IPS-15b (cell line): Measurements from ENCODE around the gene CYFIP2.

Experiments
- H3K27me3 ChIP-seq: one replicate; pipeline ENCODE4 v1.6.1; 2013; ENCODE audit warnings: low read length; ENCODE audit not compliant: control insufficient read depth, insufficient read depth
- H3K36me3 ChIP-seq: one replicate; pipeline ENCODE4 v1.6.1; 2013; ENCODE audit warnings: low read length; ENCODE audit not compliant: control insufficient read depth, insufficient read depth
- H3K4me1 ChIP-seq: one replicate; pipeline ENCODE4 v1.6.1; 2013; ENCODE audit warnings: mild to moderate bottlenecking, low read length; ENCODE audit not compliant: control insufficient read depth, insufficient read depth
- H3K4me3 ChIP-seq: one replicate; pipeline ENCODE4 v1.5.1; 2013; ENCODE audit warnings: low read depth, low read length
- H3K9ac ChIP-seq: one replicate; pipeline ENCODE4 v1.6.1; 2013; ENCODE audit warnings: low read depth, mild to moderate bottlenecking, low read length
- H3K9me3 ChIP-seq: one replicate; pipeline ENCODE4 v1.6.1; 2013; ENCODE audit warnings: mild to moderate bottlenecking, low read length; ENCODE audit not compliant: control insufficient read depth, insufficient read depth

The CYFIP2 gene

DNA sequence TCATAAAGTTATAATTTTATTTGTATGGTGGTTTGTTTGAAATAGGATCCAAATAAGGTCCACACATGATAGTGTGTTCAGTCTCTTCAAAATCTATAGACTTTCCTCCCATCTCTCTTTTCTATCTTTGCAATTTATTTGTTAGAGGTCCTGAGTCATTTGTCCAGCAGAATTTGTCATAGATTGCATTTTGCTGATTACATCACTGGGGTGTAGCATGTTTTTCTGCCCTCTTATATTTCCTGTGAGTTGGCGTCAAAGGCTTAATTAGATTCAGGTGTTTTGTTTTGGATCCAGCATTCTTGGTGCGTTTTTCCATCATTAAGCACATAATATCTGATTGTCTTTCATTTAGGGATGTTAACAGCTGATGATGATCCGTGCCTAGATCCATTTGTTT, 15.0 kb downstream of the CYFIP2 start:
- Histone ChIP-seq H3K4me3 (no peak overlapping the region), H3K36me3 (no peaks in the 10 kb centered on the region), H3K9me3 (no peaks in the 10 kb centered on the region), H3K27me3 (no peaks in the 10 kb centered on the region), H3K4me1 (no peaks in the 10 kb centered on the region), H3K9ac (no peak overlapping the region)

DNA sequence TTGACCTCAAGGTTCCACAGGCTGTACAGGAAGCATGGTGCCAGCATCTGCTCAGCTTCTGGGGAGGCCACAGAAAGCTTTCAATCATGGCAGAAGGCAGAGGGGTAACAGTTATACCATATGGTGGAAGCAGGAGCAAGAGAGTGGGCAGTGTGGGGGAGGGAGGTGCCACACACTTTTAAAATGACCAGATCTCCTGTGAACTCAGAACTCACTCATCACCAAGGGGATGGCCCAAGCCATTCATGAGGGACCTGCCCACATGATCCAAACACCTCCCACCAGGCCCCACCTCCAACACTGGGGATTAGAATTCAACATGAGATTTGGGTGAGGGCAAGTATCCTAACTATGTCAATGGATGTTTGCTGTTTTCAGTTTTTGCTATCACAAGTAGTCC, 16.2 kb downstream of the CYFIP2 start:
- Histone ChIP-seq H3K4me3 (no peak overlapping the region), H3K9ac (no peak overlapping the region), H3K36me3 (no peaks in the 10 kb centered on the region), H3K27me3 (no peaks in the 10 kb centered on the region), H3K4me1 (no peaks in the 10 kb centered on the region), H3K9me3 (no peaks in the 10 kb centered on the region)

DNA sequence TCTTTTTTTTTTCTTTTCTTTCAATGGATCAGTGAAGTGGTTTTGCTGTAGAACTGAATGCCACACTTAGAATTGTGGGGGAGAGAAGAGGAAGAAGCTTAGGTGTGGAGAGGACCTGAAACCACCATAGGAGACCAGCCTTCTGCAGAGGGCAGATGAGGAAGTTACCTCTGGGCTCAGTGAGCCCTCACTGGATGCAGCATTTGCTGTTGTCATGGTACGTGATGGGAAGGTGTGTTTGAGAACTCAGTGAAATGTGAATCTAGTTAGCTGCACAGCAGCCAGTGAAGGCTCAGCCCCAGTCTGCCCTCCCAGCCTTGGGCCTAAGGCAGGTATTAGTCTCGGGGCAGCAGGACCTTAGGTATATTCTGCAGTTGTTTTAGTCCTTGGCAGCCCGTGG, 17.5 kb downstream of the CYFIP2 start:
- no peak overlapping the region for H3K9ac ChIP-seq
- H3K4me1 ChIP-seq = no peaks in the 10 kb centered on the region
- H3K36me3 ChIP-seq = peaks cover 2% of the 10 kb centered on the region
- no peak overlapping the region for H3K4me3 ChIP-seq
- H3K9me3 ChIP-seq = no peaks in the 10 kb centered on the region
- H3K27me3 ChIP-seq = no peaks in the 10 kb centered on the region

DNA sequence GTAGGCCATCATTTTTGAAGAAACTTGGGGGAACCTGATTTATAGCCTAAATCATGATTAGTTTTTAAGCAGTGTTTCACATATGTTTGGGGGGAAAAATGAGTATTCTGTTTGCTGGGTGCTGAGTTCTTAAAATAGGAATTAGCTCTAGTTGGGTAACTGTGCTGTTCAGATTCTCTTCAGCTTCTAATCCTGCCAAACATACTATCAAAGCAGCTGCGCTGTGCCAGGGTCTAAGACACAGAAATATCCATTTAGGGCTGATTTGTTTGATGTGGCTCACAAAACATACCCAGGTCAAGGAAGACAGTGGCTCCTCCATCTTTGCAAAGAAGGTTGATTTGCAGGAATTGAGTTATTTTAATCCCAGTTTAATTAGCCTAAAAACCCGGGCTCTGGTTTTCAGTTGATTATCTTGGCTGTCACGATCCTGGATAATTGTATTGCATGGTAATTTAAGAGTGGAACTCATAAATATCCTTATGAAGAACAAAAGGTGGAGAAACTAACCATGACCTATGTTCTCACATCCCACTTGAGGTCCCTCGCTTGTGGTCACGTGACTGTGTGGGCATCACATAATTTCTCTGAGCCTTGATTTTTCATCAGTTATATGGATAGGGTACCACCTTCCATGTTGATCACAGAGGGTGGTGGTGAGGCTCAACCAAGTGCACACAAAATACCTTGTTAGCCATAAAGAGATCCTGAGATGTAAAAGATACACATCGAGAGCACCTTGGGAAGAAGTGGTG, 18.7 kb downstream of the CYFIP2 start:
- peaks cover 2% of the 10 kb centered on the region for H3K36me3 ChIP-seq
- no peaks in the 10 kb centered on the region for H3K4me1 ChIP-seq
- no peak overlapping the region for H3K4me3 ChIP-seq
- H3K9me3 ChIP-seq = no peaks in the 10 kb centered on the region
- H3K9ac ChIP-seq = no peak overlapping the region
- H3K27me3 ChIP-seq = no peaks in the 10 kb centered on the region

DNA sequence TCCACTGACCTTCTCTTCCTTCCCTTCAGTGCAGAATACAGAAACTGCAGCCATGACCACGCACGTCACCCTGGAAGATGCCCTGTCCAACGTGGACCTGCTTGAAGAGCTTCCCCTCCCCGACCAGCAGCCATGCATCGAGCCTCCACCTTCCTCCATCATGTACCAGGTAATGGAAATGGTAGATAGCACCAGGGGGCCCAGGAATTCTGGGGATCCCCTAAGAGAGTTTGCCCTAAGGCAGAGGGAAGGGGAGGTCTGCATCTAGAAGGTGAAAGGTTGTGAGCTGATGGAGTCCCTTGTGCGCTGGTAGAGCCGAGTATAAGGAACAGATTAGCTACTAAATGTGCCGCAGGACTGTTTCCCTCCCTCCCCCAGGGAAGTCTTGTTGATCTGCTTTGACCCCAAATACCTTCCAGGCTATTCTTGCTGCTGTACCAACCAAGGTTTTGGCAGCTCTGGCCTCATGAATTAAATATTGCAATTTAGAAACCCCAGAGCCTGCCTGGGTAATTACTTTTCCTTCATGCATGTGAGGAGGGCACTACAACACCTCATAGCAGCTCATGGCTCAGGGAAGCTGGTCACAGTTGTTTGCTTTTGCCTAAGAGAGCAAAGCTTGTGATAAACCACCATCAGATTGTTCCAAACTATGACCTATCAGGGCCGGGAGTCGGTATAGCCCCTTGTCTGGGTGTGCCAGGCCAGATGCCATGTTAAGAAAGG, 19.6 kb downstream of the CYFIP2 start:
- Histone ChIP-seq H3K4me3 (no peak overlapping the region), H3K4me1 (no peaks in the 10 kb centered on the region), H3K27me3 (no peaks in the 10 kb centered on the region), H3K9me3 (no peaks in the 10 kb centered on the region), H3K9ac (no peak overlapping the region), H3K36me3 (peaks cover 5% of the 10 kb centered on the region)

DNA sequence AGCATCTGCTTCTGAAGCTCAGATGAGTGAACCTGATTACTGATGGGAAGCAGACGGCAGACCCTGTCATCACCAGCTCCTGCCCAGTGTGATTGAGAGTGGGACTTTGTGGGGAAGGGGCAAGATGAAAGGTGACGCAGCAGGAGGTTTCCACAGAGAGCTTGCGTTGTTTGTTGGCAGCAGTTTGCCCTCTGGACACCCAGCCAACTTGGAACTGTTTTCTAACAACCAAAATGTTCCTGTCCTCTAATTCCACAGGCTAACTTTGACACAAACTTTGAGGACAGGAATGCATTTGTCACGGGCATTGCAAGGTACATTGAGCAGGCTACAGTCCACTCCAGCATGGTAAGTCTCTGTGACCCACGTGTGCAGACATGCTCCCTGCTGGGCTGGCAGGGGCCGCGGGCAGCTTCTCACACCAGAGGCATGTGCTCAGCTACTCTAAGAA, 20.9 kb downstream of the CYFIP2 start:
- H3K9me3 ChIP-seq = no peaks in the 10 kb centered on the region
- no peak overlapping the region for H3K4me3 ChIP-seq
- no peaks in the 10 kb centered on the region for H3K27me3 ChIP-seq
- no peaks in the 10 kb centered on the region for H3K4me1 ChIP-seq
- no peak overlapping the region for H3K9ac ChIP-seq
- peaks cover 5% of the 10 kb centered on the region for H3K36me3 ChIP-seq

DNA sequence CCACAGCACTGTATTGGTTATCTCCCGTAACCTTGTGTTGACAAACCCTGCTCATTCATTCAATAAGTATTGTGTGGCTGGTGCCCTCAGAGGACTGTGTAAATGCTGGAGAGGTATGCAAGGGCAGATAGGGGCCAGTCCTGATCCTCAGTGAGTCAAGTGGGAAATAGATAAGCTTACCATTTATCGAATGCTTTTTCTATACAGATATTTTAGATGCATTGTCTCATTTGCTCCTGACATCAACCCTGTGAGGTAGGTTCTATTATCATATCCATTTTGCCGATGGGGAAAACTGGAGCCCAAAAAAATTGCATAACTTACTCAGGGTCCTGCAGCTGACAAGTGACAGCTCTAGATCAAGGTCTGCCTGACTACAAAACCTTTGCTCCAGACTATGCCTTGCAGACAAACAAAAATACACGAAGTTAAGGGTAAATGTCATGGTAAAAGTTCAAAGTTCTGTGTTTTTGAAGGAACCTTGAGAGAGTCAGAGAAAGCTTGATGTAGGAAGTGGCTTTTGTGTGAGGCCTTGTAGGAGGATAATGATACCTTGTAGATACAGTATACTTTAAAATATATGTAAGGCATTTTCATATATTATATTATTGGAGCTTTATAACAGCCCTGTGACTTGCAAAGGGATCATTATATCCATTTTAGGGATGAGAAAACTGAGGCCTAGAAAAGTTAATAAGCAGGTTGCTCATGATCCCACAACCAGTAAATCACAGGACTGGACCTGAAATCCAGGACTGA, 22.7 kb downstream of the CYFIP2 start:
- H3K36me3 ChIP-seq = peaks cover 5% of the 10 kb centered on the region
- no peaks in the 10 kb centered on the region for H3K4me1 ChIP-seq
- no peak overlapping the region for H3K9ac ChIP-seq

DNA sequence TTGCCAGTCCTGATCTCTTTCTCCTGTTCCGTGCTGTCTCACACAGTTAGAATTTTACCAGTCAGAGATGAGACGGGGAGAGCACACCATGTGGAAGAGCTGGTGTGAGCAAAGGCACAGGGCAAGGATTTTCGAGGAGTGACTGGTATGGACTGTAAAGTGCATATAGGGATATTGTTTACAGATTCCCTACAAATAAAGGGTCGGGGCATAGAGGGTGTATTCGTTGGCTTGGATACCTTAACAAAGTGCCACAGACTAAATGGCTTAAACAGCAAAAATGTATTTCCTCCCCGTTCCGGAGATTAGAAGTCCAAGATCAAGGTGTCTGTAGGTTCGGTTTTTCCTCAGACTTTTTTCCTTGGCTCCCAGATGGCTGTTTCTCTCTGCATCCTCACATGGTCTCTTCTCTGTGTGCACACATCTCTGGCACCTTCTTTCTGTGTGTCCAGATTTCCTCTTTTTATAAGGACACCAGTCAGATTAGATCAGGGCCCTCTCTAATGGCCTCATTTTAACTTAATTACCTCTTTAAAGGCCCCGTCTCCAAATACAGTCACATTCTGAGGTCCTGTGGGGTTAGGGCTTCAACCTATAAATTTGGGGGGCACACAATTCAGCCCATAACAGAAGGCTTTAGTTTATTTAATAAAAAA, 23.4 kb downstream of the CYFIP2 start:
- Histone ChIP-seq H3K4me1 (no peaks in the 10 kb centered on the region), H3K36me3 (peaks cover 5% of the 10 kb centered on the region), H3K27me3 (no peaks in the 10 kb centered on the region), H3K9me3 (no peaks in the 10 kb centered on the region), H3K9ac (no peak overlapping the region), H3K4me3 (no peak overlapping the region)

More for the DNA sequence above, 22.7 kb downstream of the CYFIP2 start:
- no peak overlapping the region for H3K4me3 ChIP-seq
- no peaks in the 10 kb centered on the region for H3K27me3 ChIP-seq
- no peaks in the 10 kb centered on the region for H3K9me3 ChIP-seq

DNA sequence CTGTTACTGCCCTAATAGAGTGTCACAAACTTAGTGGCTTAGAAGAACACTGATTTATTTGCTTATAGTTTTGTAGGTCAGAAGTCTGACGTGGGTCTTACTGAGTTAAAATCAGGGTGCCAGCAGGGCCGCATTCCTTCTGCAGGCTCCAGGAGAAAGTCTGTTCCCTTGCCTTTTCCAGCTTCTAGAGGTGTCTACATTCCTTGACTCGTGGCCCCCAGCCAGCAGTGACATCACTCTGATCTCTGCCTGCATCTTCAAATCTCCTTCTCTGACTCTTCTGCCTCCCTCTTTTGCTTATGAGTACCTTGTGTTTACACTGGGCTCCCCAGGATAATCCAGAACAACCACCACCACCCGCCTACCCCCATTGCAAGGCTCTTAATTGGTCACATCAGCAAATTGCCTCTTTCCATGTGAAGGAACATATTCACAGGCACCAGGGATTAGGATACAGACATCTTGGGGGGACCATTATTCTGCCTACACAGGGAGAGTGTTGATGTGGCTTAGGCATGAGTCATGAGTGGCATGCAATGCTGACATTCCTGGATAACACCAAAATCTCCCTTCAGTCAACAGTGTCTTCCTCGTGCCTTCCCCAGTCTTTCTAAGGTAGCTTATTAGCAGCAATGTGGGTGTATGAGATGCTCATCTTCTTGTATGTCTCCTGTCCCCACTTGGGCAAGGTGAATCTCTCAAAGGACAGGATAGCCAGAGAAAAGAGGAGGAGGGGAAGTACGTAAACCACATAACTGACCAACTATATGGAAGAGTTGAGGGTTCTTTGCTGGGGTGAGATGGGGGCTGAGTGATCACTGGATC, 24.4 kb downstream of the CYFIP2 start:
- Histone ChIP-seq H3K36me3 (peaks cover 5% of the 10 kb centered on the region), H3K9me3 (no peaks in the 10 kb centered on the region), H3K4me3 (no peak overlapping the region), H3K9ac (no peak overlapping the region), H3K4me1 (no peaks in the 10 kb centered on the region), H3K27me3 (no peaks in the 10 kb centered on the region)

DNA sequence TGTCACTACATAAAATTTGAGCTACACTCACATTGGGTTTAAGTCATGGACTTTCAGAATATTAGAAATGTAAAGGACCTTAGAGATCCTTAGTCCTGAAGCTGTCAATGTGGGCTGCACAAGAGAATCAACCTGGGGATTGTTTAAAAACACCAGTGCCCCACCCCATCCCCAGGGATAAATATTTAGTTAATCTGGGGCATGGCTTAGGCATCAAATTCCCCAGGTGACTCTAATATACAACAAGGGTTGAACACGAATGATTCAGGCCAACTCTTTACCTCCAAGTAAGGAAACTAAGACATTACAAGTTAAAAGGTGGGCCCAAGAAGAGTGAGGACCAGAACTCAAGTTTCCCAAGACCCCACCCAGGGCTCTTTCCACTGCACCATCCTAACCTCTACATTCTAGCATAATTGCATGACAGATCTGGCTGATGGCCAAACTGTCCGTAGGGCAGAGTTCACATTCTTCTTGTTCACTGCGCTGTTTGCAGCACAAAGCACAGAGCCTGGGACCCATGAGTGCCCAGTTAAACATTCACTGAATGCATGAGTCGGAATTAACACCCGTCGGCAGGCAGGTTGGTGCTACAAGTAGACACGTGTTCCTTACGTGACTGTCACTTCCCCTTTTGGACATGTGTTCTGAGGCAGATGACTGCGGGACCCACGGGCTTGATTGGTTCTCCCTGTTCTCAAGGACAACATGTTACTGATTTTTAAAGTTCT, 25.2 kb downstream of the CYFIP2 start:
- H3K9ac ChIP-seq = no peak overlapping the region
- no peaks in the 10 kb centered on the region for H3K27me3 ChIP-seq
- peaks cover 5% of the 10 kb centered on the region for H3K36me3 ChIP-seq
- H3K9me3 ChIP-seq = no peaks in the 10 kb centered on the region
- no peaks in the 10 kb centered on the region for H3K4me1 ChIP-seq
- no peak overlapping the region for H3K4me3 ChIP-seq
